ENCODE measurements around the gene GBX1. TPM values are rescaled to one million over a fixed set of nuclear protein-coding genes. Genes with fewer than 3 reads are reported as not detected.

Gene GBX1
- total RNA-seq, 2 experiments from 2014 or later: not detected

- peak; percentile 72 for DNase-seq (ENCODE audit: low spot score)
- Histone ChIP-seq H3K27ac (ENCODE audit: low read depth, low read length, poor library complexity, severe bottlenecking) (no peak overlapping the region), H3K36me3 (ENCODE audit: insufficient read depth, low read length) (no peaks in the 10 kb centered on the region), H3K4me1 (ENCODE audit: insufficient read depth, low read length, poor library complexity, severe bottlenecking) (no peaks in the 10 kb centered on the region), H4K20me1 (ENCODE audit: insufficient read depth, low read length) (no peaks in the 10 kb centered on the region), H3K4me2 (ENCODE audit: low read length) (no peak overlapping the region), H3K9me2 (ENCODE audit: insufficient read depth, low read length) (no peaks in the 10 kb centered on the region), H3K9me3 (ENCODE audit: low read length) (no peaks in the 10 kb centered on the region), H2AFZ (ENCODE audit: low read length) (no peak overlapping the region), H3K79me2 (ENCODE audit: insufficient read depth, low read depth, low read length) (no peaks in the 10 kb centered on the region), H3K4me3 (ENCODE audit: low read depth, low read length, poor library complexity, severe bottlenecking) (no peak overlapping the region)
- no TSS peak for BruUV-seq (replicated peaks)
- intact Hi-C loops (cut with micrococcal nuclease; ENCODE audit: unreplicated experiment): loop anchor here (1.0 kb wide), 1 partner anchor 48 kb away; no protein-coding TSS in a partner anchor
- POLR2A ChIA-PET: no interaction called here
- CTCF ChIA-PET (ENCODE audit: unreplicated experiment): interaction anchor here (0.6 kb wide), 1 partner anchor 132 kb away, joined by 3 read pairs; no protein-coding TSS in a partner anchor
- TF ChIP-seq CTCF (conservative IDR thresholded peaks at IDR 0.05; ENCODE audit: low read length) (peak; percentile 100), EZH2phosphoT487 (IDR thresholded peaks at IDR 0.05; ENCODE audit: borderline replicate concordance, low read depth, low read length) (no peak)
Observed at GRCh38 chr7:151172273-151173141, 5.0 kb upstream of the GBX1 start.

GRCh38 chr7:151168787-151169162, 1.3 kb upstream of the GBX1 start:
- intact Hi-C loops (cut with micrococcal nuclease; ENCODE audit: unreplicated experiment): no loop called here

More at GRCh38 chr7:151168787-151169162, 1.3 kb upstream of the GBX1 start:
- Histone ChIP-seq H3K9me2 (ENCODE audit: insufficient read depth, low read length) (no peaks in the 10 kb centered on the region), H3K27ac (ENCODE audit: low read depth, low read length, poor library complexity, severe bottlenecking) (no peak overlapping the region), H3K9me3 (ENCODE audit: low read length) (no peaks in the 10 kb centered on the region), H3K4me1 (ENCODE audit: insufficient read depth, low read length, poor library complexity, severe bottlenecking) (no peaks in the 10 kb centered on the region), H3K4me3 (ENCODE audit: low read depth, low read length, poor library complexity, severe bottlenecking) (no peak overlapping the region), H3K4me2 (ENCODE audit: low read length) (no peak overlapping the region), H3K79me2 (ENCODE audit: insufficient read depth, low read depth, low read length) (no peaks in the 10 kb centered on the region), H2AFZ (ENCODE audit: low read length) (no peak overlapping the region), H4K20me1 (ENCODE audit: insufficient read depth, low read length) (no peaks in the 10 kb centered on the region), H3K36me3 (ENCODE audit: insufficient read depth, low read length) (no peaks in the 10 kb centered on the region)
- TF ChIP-seq EZH2phosphoT487 (IDR thresholded peaks at IDR 0.05; ENCODE audit: borderline replicate concordance, low read depth, low read length): no peak
- no peak for TF ChIP-seq CTCF (conservative IDR thresholded peaks at IDR 0.05; ENCODE audit: low read length)
- CTCF ChIA-PET (ENCODE audit: unreplicated experiment): no interaction called here
- BruUV-seq (replicated peaks): no TSS peak
- POLR2A ChIA-PET: no interaction called here
- no peak for DNase-seq (ENCODE audit: low spot score)

All from OCI-LY7 (cell line).